GM19240 (cell line): Measurements from ENCODE around the gene FUT3.
"Not testable (repeated sequence)": the region's sequence is repeated elsewhere in the genome, so short reads cannot be mapped to it uniquely, and the experiment has no call there.

ENCODE experiments used
- DNase-seq: peaks from one replicate; pipeline ENCODE4 v3.0.0; 2011; ENCODE audit warnings: low spot score; ENCODE audit not compliant: insufficient read length

FUT3 gene

DNA sequence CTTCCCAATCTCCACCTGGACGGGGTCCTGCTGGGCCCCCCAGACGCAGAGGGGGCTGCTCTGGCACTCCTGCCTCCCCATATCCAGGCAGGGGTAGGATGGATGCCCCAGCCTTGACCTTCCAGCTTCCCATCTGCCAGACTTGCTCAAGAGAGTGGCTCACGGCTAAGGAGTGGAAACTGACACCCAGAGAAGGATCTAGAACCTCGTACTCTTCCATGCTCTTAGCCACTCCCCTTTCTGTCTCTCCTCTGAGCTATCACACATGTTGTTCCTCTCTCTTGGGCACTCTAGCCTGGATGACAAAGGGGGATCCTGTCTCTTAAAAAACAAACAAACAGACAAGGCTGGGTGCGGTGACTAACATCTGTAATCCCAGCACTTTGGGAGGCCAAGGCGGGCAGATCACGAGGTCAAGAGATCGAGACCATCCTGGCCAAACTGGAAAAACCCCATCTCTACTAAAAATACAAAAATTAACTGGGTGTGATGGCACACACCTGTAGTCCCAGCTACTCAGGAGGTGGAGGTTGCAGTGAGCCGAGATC is 31.2 kb upstream of the FUT3 start:
- DNase-seq, result no peak

DNA sequence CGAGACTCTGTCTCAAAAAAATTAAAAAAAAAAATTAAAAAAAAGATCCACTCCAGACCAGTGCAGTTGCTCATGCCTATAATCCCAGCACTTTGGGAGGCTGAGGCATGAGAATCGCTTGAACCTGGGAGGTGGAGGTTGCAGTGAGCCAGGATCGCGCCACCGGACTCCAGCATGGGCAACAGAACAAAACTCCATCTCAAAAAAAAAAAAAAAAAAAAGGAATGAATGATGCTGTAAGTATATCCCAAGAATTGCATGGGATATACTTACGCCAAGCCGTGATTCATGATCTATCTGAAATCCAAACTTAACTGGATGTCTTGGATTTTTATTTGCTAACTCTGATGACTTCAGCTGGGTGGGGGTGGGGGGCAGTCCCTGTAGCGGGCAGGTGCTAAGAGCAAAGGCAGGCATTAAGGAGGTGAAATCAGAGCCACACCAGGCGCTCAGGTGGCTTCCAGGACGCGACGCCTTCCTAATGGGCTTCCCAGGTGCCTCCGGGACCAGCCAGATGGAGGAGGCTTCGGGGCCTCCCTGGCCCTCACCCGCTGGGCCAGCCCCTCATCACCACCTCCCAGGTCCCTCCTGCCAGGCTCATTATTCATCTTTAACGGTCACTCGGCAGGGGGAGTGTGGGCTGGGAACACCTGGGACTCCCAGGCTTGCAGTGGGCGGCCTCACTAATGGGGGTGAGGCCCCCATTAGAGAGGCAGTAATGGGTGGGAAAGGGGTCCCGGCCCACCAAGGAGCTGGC is 30.5 kb upstream of the FUT3 start:
- no peak for DNase-seq

DNA sequence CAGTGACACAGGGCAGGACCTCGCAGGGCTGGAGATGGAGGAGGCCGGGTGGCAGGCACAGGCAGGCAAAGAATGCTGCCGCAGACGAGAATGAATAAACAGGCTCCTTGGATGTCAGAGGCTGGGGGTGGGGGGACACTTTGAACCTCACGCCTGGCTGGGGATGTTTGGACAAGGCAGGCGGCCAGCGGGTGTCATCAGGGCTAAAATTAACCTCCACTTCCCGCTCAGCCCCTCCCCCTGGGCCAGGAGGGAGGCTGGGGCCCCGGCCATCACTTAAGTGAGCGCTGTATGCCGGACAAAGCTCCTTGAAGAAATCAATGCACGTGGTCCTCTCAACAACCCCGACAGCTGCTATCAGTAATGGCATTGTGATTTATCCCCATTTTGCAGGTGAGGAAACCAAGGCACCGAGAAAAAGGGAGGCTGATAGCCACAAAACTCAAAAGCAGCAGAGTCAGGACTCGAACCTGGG is 29.4 kb upstream of the FUT3 start:
- no peak for DNase-seq

DNA sequence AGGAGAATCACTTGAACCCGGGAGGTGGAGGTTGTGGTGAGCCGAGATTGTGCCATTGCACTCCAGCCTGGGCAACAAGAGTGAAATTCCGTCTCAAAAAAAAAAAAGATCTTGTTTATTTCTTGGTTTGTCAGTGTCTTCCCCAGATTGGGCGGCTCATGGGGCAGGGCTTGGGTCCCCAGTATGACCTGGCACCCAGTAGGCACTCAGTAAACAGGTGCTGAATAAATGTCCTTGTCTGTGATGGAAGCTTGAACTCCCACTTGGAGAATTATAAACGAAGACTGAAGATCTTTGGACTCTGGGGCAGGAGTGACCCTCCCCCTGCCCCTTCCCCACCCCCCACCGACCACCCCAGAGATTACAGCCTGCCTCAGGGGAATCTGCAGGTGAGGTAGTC is 28.9 kb upstream of the FUT3 start:
- DNase-seq, result no peak

DNA sequence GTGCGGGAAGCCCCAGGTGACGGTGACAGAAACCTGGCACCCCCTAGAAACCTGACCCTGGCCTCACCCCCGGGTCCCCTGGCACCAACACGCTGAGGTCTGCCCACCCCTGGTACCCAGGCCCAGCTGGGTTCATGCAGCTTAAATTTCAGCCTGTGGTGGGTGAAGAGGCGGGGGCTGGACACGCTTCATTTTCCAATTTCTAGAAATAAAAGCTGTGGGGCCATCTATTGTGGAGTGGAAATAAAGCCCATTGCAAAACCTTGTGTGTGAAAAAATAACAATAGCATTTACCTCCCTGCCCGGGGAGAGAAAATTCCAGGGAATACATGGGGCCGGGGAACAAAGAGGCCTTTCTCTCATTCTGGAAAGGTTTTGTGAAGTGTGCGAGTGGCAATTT is 26.6 kb upstream of the FUT3 start:
- no peak for DNase-seq

DNA sequence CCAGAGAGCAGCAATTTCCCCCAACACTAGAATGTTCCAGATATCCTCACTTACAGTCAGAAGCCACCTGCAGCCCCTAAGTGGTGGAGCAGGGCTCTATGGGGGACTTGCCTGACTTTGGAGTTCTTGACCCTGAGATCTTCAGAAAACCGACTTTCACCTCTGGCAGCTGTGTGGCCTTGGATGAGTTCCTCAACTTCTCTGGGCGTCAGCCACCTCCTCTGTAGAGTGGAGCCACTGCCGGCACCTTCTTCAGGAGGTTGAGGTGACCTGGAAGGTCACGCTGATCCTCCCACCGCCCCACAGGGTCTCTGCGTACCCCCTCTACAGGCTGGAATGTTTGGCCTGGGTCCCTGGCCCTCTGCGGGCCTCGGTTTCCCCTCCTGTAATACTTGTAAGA is 26.2 kb upstream of the FUT3 start:
- DNase-seq, result no peak

DNA sequence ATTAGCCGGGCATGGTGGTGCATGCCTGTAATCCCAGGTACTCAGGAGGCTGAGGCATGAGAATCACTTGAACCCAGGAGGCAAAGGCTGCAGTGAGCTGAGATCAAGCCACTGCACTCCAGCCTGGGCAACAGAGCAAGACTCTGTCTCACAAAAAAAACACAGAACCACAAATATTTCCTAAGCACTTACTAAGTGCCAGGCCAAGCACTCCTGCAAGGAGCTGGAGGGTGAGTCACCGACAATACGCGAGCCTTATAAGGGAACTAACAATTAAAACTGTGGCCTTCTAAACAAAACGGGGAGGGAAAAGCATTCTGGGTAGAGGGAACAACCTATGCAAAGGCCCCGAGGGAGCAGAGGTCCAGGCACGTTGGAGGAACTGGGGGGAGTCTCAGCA is 23.2 kb upstream of the FUT3 start:
- not testable (repeated sequence) for DNase-seq

DNA sequence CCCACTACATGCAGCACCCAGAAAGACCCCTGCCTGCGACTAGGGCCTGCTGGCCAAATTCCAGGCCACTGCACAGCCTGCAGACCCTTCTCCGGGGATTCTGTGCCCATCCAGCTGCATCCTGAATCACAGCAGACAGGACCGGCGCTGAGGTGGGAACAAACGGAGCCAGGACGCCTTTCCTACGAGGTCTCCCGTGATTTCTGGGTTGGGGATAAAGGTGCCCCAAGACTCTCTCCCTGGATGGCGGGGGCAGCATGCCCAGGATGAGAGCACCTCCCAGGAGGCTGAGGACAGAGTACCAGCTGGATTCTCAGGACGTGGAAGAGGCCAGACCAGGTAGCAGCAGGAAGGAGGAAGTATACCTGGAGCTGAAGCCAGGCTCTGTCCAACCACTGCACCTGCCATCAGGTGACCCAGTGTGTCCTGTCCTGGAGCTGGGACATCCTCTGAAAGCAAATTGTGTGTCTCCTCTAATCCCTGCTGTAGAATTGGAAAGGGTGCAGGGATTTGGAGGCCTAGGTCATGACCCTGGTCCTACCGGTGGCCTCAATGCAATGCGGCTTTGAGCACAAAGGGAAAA is 22.5 kb upstream of the FUT3 start:
- no peak for DNase-seq

DNA sequence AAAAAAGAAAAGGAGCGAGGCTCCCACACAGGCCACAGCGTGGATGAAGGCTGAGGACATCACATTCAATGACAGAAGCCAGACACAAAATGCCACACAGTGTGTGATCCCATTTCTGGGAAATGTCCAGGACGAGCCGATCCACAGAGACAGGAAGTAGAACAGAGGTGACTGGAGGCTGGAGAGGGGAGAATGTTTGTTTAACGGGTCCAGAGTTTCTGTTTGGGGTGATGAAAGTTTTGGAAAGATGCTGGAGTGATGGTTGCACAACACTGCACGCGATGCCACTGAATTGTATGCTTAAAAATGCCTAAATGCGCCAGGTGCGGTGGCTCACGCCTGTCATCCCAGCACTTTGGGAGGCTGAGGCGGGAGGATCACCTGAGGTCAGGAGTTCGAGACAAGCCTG is 19.7 kb upstream of the FUT3 start:
- no peak for DNase-seq

DNA sequence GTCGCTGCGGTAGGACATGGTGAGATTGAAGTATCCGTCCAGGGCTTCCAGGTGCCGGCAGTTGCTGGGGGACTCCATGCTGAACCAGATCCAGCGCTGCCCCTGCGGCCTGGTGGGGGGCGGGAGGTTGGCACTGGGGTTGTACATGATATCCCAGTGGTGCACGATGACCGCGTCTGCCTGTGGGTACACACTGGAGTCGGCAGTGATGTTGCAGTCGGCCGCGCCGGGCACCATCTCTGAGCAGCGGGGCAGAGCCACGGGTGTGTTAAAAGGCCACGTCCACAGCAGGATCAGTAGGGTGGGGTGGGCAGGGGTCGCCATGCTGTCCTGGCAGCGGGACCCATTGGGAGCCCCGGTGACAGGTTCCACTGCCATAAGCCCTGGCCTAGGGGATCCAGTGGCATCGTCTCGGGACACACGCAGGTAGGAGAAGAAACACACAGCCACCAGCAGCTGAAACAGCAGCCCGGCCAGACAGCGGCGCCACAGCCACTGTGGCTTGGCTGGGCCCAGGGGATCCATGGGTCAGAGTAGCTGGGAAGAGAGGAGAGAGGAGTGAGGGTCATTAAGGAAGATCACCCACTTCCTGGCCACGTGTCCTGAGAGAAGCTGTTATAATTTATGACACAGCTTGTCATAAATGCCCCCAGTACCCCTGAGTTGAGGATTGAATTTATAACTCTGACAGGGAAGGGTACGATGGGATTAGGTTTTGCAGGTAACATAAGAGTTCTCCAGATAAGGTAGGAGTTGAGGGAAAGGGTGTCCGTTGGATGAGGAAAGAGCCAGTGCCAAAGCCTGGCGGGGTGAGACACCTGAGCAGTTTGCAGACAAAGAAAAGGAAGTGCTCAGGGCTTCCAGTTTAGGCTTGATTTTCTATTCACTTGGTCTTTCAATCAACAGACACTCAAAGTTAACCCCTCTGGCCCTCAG is 16.2 kb upstream of the FUT3 start:
- DNase-seq, result no peak

DNA sequence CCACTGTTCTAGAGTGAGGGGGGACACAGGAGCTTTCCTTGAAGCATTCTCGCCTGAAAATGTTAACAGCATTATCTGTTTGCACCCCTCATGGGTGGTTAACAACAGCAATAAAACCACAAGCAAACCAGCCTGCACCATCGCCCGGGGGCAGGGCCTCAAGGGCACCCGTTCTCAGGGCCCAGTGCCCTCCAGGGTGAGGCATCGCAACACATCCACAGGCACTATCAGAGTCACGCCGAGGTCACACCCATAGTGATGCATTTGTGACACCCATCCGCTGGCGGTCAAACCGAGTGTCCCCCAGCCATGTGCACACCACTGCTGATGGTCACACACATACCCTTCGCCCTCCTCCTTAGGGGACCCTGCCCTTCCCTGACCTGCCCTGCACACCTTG is 14.5 kb upstream of the FUT3 start:
- DNase-seq, result no peak

DNA sequence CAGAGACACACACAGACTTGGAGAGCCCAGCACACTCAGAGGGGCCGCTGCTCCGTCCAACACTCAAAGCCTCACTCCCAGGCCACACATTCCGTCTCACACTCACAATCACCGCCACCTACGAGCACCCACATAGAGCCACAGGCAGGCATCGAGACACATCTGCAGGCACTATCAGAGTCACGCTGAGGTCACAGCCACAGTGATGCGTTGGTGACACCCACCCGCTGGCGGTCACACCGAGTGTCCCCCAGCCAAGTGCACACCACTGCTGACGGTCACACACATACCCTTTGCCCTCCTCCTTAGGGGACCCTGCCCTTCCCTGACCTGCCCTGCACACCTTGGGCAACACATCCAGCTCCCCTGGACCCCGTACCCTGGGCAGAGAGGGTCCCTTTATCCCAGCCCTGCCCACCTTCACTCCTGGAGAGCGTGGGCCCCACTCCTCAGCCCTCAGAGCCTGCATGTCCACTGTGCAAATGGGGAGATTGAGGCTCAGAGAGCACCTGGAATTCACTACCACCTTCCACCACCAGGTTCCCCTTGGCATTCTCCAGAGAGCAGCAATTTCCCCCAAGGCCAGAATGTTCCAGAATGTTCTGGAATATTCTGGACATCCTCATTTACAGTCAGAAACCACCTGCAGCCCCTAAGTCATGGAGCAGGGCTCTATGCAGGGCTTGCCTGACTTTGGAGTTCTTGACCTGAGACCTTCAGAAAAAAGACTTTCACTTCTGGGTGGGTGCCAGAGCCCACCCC is 13.7 kb upstream of the FUT3 start:
- DNase-seq, result no peak

DNA sequence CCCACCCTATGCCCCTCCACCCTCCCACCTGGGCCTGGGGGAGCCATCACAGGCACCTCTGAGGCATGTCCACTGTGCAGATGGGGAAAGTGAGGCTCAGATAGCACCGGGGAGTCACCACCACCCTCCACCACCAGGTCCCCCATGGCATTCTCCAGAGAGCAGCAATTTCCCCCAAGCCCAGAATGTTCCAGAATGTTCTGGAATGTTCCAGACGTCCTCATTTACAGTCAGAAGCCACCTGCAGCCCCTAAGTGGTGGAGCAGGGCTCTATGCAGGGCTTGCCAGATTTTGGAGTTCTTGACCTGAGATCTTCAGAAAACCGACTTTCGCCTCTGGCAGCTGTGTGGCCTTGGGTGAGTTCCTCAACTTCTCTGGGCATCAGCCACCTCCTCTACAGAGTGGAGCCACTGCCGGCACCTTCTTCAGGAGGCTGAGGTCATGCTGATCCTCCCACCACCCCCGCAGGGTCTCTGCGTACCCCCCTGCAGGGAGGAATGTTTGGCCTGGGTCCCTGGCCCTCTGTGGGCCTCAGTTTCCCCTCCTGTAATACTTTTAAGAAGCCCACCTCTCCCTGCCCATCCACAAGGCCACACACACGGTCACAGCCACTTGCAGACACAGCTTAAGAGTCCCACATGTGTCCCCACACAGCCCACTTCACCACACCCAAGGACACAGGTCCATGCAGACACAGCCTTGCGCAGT is 12.9 kb upstream of the FUT3 start:
- DNase-seq, result no peak

DNA sequence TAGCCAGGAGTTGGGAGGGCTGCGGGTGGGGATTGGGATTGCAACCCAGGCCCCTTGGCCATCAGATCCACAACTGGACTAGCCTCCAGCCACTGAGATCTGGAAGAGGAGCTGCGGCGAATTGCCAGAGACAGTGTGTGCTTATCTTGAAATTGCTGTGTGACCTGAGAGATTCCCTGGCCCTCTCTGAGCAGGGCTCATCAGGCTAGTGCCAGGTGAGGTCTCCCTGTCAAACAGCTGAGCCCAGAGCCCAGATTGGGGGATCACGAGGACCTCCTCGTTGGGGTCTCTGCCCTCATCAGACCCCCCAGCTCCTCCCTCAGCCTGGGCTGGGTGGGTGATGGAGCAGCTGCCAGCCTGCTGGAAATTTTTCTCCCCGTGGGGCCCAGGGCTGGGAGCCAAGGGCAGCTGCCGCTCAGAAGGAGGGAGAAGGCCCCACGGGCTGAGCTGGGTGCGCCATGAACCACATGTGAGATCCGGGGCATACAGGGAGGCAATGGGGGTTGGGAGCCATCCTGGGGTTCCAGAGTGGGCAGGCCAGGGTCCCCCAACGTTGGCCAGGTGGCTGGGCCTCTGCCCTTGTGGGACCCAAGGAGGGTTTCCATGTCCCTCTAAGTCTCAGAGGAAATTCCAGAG is 11.9 kb upstream of the FUT3 start:
- DNase-seq, result no peak

DNA sequence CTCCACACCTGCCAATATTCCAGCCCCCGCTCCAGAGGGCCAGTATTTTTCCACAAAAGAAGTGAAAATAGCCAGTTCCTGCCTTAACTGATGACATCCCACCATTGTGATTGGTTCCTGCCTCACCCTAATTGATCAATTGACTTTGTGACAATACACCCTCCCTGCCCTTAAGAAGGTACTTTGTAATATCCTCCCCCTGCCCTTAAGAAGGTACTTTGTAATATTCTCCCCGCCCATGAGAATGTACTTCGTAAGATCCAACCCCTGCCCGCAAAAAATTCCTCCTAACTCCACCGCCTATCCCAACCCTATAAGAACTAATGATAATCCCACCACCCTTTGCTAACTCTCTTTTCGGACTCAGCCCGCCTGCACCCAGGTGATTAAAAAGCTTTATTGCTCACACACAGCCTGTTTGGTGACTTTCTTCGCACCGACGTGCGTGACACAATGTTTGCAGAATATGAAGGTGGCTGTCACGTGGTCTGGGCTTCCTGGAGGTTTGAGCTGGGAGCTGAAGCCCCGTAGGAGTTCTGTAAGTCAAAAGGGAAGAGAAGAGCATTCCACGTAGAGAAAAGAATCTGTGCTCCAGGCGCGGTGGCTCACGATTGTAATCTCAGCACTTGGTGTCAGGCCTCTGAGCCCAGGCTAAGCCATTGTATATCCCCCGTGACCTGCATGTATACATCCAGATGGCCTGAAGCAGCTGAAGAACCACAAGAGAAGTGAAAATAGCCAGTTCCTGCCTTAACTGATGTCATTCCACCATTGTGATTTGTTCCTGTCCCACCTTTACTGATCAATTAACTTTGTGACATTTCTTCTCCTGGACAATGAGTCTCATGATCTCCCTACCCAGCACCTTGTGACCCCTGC is 6.2 kb upstream of the FUT3 start:
- DNase-seq, result no peak

DNA sequence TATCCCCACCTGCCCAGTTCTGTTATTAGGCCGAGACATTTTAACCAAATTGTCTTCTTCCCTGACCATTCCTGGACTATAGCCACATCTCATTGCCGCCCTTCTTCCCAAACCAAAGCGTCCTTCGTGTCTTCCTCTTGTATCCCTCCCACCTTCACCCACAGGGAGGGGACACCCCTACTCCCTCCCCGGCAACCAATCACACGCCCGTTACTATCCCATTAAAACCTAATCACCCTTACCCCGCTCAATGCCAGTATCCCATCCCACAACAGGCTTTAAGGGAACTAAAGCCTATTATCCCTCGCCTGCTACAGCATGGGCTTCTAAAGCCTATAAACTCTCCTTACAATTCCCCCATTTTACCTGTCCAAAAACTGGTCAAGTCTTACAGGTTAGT is 3.9 kb upstream of the FUT3 start:
- not testable (repeated sequence) for DNase-seq

DNA sequence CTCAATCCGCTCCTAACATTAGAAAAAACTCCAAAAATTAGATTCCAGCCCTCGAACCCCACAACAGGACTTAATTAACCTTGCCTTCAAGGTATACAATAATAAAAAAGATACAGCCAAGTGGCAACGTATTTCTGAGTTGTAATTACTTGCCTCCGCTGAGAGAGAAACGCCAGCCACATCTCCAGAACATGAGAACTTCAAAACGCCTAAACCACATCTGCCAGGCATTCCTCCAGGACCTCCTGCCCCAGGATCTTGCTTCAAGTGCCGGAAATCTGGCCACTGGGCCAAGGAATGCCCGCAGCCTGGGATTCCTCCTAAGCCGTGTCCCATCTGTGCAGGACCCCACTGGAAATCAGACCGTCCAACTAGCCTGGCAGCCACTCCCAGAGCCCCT is 2.9 kb upstream of the FUT3 start:
- DNase-seq, result not testable (repeated sequence)

DNA sequence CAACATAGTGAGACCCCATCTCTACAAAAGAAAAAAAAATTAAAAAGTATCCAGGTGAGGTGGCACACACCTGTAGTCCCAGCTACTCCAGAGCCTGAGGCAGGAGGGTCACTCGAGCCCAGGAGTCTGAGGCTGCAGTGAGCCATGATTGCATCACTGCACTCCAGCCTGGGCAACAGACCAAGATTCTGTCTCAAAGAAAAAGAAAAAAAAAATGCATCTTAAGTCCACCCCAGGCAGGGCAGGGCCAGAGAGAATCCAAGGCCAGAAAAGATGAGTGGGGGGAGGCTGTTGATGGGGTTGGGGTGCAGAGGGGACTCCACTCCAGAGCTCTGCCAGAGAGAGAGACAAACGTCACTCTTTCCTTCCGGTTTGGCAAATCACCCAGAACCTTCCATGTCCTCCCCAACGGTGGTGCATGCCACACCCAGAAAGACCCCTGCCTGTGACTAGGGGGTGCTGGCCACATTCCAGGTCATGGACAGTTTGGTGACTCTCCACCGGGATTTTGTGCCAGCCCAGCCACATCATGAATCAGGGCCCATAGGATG is 431 bp downstream of the FUT3 start:
- DNase-seq, result no peak

DNA sequence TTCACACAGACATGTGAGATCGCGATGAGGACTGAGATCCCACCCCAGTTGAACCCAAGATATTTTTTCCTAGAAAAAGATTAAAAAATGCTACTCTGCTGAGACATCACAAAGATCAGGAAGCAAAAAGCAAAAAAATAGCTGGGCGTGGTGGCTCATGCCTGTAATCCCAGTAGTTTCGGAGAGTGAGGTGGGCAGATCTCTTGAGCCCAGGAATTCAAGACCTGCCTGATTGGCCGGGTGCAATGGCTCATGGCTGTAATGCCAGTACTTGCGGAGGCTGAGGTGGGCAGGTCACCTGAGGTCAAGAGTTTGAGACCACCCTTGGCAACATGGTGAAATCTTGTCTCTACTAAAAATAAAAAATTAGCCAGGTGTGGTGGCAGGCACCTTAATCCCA is 1.1 kb downstream of the FUT3 start:
- no peak for DNase-seq
